TTC549 (cell line): ENCODE measurements around the gene OR4D1.

Experiments used
- FAIRE-seq: peaks from 2 replicates; lab custom pipeline; 2012; peaks lifted over from hg19 to GRCh38; lab: Jason Lieb, UNC

The OR4D1 gene

DNA sequence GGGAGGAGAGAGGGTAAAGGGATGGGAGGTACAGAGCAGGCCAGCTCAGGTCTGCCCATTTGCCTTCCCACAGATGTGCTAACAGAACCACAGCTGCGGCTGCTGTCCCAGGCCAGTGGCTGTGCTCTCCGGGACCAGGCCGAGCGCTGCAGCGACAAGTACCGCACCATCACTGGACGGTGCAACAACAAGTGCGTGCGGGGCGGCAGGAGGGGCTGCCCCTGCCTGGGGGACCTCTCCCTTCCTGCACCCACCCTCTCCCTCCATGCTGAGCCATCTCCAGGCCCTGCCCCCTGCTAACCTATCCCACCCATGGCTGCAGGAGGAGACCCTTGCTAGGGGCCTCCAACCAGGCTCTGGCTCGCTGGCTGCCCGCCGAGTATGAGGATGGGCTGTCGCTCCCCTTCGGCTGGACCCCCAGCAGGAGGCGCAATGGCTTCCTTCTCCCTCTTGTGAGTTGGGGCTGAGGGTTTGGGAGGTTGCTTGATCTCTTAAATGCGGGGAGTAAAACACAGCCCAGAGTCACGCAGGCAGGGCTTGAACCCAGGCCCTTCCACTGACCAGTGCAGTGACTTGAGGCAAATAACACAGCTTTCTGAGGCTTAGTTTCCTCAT is 45.6 kb downstream of the OR4D1 start:
- no peak for FAIRE-seq

DNA sequence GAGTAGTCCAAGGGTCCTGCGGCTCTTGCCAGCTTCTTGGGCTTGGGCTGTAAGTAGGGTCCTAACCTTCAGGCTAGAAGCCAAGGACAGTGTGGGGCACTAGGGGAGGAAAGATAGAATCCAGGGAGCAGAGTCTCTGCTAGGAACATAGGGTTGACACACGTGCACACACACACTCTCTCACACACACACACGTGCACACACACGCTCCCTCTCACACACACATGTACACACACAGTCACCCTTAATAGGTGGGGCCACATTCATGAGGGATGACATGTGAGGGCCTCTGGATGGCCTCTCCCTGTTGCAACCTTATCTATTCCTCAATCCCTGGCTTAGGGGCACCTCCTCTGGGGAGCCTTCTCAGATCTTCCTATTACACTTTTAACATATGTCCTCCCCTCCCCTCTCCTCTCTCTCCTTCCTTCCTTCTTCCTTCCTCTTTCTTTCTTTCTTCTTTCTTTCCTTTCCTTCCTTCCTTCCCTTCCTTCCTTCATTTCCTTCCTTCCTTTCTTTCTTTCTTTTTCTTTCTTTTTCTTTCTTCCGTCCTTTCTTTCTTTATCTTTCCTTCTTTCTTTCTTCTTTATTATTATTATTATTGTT is 47.4 kb downstream of the OR4D1 start:
- no peak for FAIRE-seq

DNA sequence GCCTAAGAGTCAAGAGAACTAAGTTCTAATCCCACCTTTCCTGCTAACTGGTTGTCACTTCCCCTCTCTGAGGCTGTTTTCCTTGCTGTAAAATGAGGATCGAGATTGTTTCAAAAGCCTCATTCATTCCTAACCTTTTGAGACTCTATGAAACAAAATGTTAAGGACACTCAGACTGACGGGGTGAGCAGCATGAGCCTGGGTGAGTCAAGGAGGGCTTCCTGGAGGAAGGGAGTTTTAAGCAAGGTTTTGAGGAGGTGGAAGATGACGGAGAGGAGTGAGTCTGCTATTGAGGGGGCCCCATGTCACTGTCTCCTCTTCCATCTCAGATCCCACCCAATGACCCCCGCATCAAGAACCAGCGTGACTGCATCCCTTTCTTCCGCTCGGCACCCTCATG is 48.4 kb downstream of the OR4D1 start:
- FAIRE-seq = no peak

DNA sequence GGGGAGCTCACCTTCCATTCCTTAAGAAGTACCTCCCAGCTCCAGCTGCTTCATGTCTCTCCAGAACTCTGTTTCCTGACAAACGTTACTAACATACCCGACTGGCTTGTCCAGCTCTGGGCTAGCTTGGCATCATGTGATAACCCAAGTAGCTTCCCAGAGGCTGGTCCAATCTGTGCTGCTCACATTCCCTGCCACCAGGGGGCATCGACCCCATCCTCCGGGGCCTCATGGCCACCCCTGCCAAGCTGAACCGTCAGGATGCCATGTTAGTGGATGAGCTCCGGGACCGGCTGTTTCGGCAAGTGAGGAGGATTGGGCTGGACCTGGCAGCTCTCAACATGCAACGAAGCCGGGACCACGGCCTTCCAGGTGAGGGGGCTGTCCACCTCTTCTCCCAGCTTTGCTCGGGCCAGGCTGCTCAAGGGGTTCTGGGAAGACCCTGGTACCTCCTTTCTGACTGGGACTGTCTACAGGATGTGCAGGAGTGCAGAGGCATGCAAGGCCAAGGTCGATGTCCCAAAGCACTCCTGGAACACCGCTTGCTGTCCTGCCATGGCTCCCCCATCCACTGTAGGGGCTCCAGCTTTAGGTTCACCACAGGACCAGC is 51.9 kb downstream of the OR4D1 start:
- FAIRE-seq = no peak

DNA sequence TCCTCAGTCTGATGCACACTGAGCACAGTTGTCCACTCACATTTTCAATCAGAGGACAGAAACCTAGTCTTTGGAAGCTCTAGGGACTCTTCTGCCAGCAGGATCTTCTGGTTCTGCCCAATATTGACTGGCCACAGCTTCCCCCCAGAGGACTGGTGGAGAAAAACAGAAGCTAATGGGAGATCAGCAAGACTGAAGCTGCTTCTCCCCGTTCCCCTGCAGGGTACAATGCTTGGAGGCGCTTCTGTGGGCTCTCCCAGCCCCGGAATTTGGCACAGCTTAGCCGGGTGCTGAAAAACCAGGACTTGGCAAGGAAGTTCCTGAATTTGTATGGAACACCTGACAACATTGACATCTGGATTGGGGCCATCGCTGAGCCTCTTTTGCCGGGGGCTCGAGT is 54.7 kb downstream of the OR4D1 start:
- no peak for FAIRE-seq

GRCh38 chr17:58204796-58205195 is 56.6 kb downstream of the OR4D1 start:
- no peak for FAIRE-seq

DNA sequence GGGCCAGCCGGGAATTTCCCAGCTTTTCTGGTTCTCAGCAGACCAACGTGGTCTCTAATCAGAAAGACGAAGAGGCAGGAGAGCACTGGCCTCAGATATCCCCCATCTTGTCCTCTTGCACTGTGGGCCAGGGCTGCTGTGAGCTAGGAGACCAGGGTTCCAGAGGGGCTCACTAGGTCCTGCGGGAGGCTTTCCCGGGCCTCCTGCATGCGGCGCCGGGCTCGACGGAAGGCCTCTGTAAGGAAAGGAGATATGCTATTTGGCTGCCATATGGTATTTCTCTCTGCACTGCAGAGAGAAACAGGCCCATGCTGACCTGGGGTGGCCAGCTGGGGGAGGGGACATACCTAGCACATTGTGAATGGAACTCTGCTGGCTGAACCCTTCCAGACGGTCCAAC is 57.8 kb downstream of the OR4D1 start:
- FAIRE-seq = no peak

DNA sequence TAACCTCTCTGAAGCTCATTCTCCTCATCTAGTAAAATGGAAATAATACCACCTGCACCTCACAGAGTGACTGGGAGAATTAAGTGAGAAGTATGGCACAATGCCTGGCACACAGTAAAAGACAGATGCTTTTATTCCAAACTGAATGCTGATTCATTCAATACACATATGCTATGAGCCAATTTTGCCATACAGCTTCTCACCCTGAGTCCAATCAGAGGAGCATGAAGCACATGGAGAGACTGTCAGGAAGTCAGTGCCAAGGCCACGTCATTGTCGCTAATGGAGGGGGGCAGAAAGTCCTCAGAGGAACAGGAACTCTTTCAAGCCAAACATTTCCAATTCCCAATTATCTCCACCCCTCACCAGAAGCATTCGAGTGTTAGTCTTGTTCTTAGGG is 59.3 kb downstream of the OR4D1 start:
- FAIRE-seq = no peak

DNA sequence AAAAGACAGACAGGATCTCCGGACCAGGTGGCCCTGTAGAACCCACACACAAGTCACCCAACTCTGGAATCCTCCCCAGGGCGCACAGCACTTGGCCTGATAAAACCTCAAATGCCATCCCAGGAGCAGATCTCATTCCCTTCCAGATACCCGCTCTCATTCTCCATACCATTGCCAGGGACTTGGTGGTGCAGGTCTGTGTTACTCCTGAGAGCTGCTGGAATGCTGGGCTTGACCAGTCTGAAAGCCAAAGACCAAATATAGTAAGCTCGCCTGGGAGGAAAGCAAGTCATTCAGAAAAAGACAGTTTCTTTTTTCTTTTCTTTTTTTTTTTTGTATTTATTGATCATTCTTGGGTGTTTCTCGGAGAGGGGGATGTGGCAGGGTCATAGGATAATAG is 60.2 kb downstream of the OR4D1 start:
- no peak for FAIRE-seq
